ENCODE data around the gene PTK6. TPM values are rescaled to one million over a fixed set of nuclear protein-coding genes. Genes with fewer than 3 reads are reported as not detected.

The PTK6 gene
- total and polyA plus RNA-seq, 2 donors (not counting 1 experiment from before 2014, with no cell fraction given), result 0.86 to 2.3 TPM

- ATAC-seq (ENCODE audit: low read depth), result no peak
Observed at GRCh38 chr20:63494084-63494419, 43.1 kb downstream of the PTK6 start.

More at GRCh38 chr20:63494084-63494419, 43.1 kb downstream of the PTK6 start:
- Histone ChIP-seq H3K27me3 (replicated peaks in 1 of 4; ENCODE audit: control extremely low read depth in 1 of 4, control insufficient read depth in 3 of 4, insufficient read depth in 4 of 4, low read length in 3 of 4) (peaks cover 0 to 38% (median 14%) of the 10 kb centered on the region in 4 experiments), H3K79me2 (ENCODE audit: control insufficient read depth, insufficient read depth, low read length) (no peaks in the 10 kb centered on the region), H4K20me1 (ENCODE audit: control insufficient read depth, insufficient read depth, low read length, poor library complexity, severe bottlenecking) (no peaks in the 10 kb centered on the region), H3K9me3 (ENCODE audit: control extremely low read depth in 1 of 3, control insufficient read depth in 2 of 3, insufficient read depth in 1 of 3, low read length in 2 of 3) (peaks cover 0 to 5% (median 0%) of the 10 kb centered on the region in 3 donors), H3K36me3 (replicated peaks in 1 of 2; ENCODE audit: control extremely low read depth in 1 of 2, control insufficient read depth in 1 of 2, extremely low read depth in 1 of 2, insufficient read depth in 2 of 2, low read length in 1 of 2) (no peaks in the 10 kb centered on the region), H3K9ac (ENCODE audit: low read length) (no peak overlapping the region), H2AFZ (ENCODE audit: insufficient read depth, low read depth, low read length, poor library complexity, severe bottlenecking) (no peak overlapping the region), H3K27ac (ENCODE audit: low read length in 2 of 2) (no peak overlapping the region), H3K4me2 (replicated peaks; ENCODE audit: low read depth, low read length, poor library complexity, severe bottlenecking) (no peak overlapping the region), H3K4me1 (ENCODE audit: control insufficient read depth in 2 of 2, insufficient read depth in 2 of 2, low read length in 2 of 2) (peaks cover 14 to 19% of the 10 kb centered on the region in 2 donors), H3K4me3 (ENCODE audit: control extremely low read depth in 1 of 5, extremely low read depth in 1 of 5, insufficient read depth in 1 of 5, low read depth in 2 of 5, low read length in 4 of 5) (no peak overlapping the region)
- intact Hi-C loops (cut with micrococcal nuclease), result no loop called here
- Mint-ChIP-seq H3K4me1 (peaks cover 7% of the 10 kb centered on the region), H3K27me3 (peaks cover 11% of the 10 kb centered on the region), H3K9me3 (ENCODE audit: insufficient read depth) (peaks cover 2% of the 10 kb centered on the region), H3K4me3 (no peak overlapping the region), H3K27ac (no peak overlapping the region)
- no peak for TF ChIP-seq CTCF (IDR thresholded peaks at IDR 0.05)
- no peak for TF ChIP-seq EZH2 (IDR thresholded peaks at IDR 0.05; ENCODE audit: borderline replicate concordance, insufficient read depth, low read depth, low read length, poor library complexity, severe bottlenecking)
- ChIA-PET CTCF (interaction anchor here (0.8 to 1.6 kb wide), 3 partner anchors 9 to 479 kb away, joined by 3 to 5 read pairs (median 4); no protein-coding TSS in a partner anchor), POLR2A (no interaction called here)
- WGBS (ENCODE audit: insufficient coverage), result 87% methylated on average over 7 of the region's 7 CpGs
- DNase-seq, result no peak
